Panc1 (cell line): ENCODE data around the gene ZFR2. TPM values are rescaled to one million over a fixed set of nuclear protein-coding genes. Genes with fewer than 3 reads are reported as not detected.
A peak's percentile ranks its signal among the peaks of the same experiment; 100 is the strongest.

Experiments
- ATAC-seq: fragments of 200-7000 bp; cut with Tn5 transposase; 2 replicates; pipeline ENCODE4 v1.9.1; 2020; ENCODE audit warnings: mild to moderate bottlenecking, moderate library complexity
- BruUV-seq: library from RNA; stranded (reverse); fragments of 400-500 nt; replicated peaks from 2 replicates; lab custom pipeline; 2021; lab: Mats Ljungman, UMichigan
- CTCF ChIA-PET: fragments of 300-600 bp; sonication (Branson Sonifier 250); formaldehyde crosslinking; loops from one replicate; lab custom pipeline; 2022; ENCODE audit warnings: antibody characterized with exemption; lab: Charles Lee
- POLR2A ChIA-PET: fragments of 300-600 bp; sonication (Branson Sonifier 250); formaldehyde crosslinking; loops from one replicate; lab custom pipeline; 2022; ENCODE audit warnings: antibody characterized with exemption; lab: Charles Lee
- DNase-seq: peaks from one replicate; pipeline ENCODE4 v3.0.0-alpha.2; 2010; ENCODE audit warnings: low read depth, low spot score
- H3K27ac ChIP-seq: 2 replicates; pipeline ENCODE4 v1.5.1; 2011; ENCODE audit warnings: mild to moderate bottlenecking, low read length, inconsistent platforms
- H3K27me3 ChIP-seq: fragments of 200-500 bp; sonication (Bioruptor generic); 2 replicates; pipeline ENCODE4 v1.6.0; 2014; ENCODE audit warnings: low read length, inconsistent platforms; ENCODE audit not compliant: control insufficient read depth, insufficient read depth
- H3K36me3 ChIP-seq: fragments of 200-500 bp; sonication (Bioruptor generic); 2 replicates; pipeline ENCODE4 v1.5.1; 2014; ENCODE audit warnings: inconsistent platforms, mild to moderate bottlenecking, low read length, moderate library complexity; ENCODE audit not compliant: control insufficient read depth, insufficient read depth
- H3K4me1 ChIP-seq: 2 replicates; pipeline ENCODE4 v1.5.1; 2011; ENCODE audit warnings: inconsistent platforms, mild to moderate bottlenecking, low read length, moderate library complexity; ENCODE audit not compliant: control insufficient read depth, insufficient read depth
- H3K4me3 ChIP-seq, 2 experiments: 2 replicates each; pipeline ENCODE4 v1.5.1; 2011 to 2012; ENCODE audit warnings: low read depth in 2 of 2, low read length in 2 of 2, mild to moderate bottlenecking in 2 of 2, inconsistent platforms in 1 of 2, moderate library complexity in 1 of 2
- H3K9me3 ChIP-seq: fragments of 200-500 bp; sonication (Bioruptor generic); 2 replicates; pipeline ENCODE4 v1.5.1; 2014; ENCODE audit warnings: low read depth, mild to moderate bottlenecking, inconsistent platforms, low read length, moderate library complexity; ENCODE audit not compliant: control insufficient read depth, insufficient read depth
- CTCF ChIP-seq: fragments of 450-650 bp; IDR thresholded peaks from 2 replicates; pipeline ENCODE4 v1.5.1; 2017; ENCODE audit warnings: mild to moderate bottlenecking
- POLR2AphosphoS5 ChIP-seq: IDR thresholded peaks from 2 replicates; pipeline ENCODE4 v1.6.1; 2012; ENCODE audit warnings: mild to moderate bottlenecking, low read depth, low read length, moderate library complexity
- REST ChIP-seq, 2 experiments: IDR thresholded peaks; 2 replicates each; pipeline ENCODE4 v1.6.1; 2011 to 2012; ENCODE audit warnings: low read depth in 2 of 2, control low read depth in 1 of 2, low read length in 1 of 2, mild to moderate bottlenecking in 1 of 2, moderate library complexity in 1 of 2; ENCODE audit not compliant: insufficient read depth in 1 of 2
- SIN3A ChIP-seq: IDR thresholded peaks from 2 replicates; pipeline ENCODE4 v1.6.1; 2012; ENCODE audit warnings: low read depth, mild to moderate bottlenecking, low read length, moderate library complexity, borderline replicate concordance; ENCODE audit not compliant: insufficient read depth
- TCF7L2 ChIP-seq: IDR thresholded peaks from 2 replicates; pipeline ENCODE4 v1.6.1; 2011; ENCODE audit warnings: mild to moderate bottlenecking, low read depth, low read length, inconsistent platforms
- in situ Hi-C: cut with HindIII; loops from 2 replicates; pipeline ENCODE4 v1.10.0; 2016; ENCODE audit warnings: low sequenced_read_pairs, low pct_unique_long_range_greater_than_20kb
- intact Hi-C: fragments of 100-400 bp; cut with micrococcal nuclease; formaldehyde crosslinking; loops from one replicate; pipeline ENCODE4 v1.10.0; 2022; ENCODE audit not compliant: unreplicated experiment
- total RNA-seq: library from RNA; stranded (reverse); gene quantifications from one replicate; pipeline ENCODE4 v1.2.1, GENCODE V29; 2021; ENCODE audit not compliant: unreplicated experiment

The ZFR2 gene
- total RNA-seq, 1 experiment from 2014 or later: 0.74 TPM

- CTCF ChIA-PET: no interaction called here
- no peaks in the 10 kb centered on the region for H3K27me3 ChIP-seq
- in situ Hi-C loops: no loop called here
- BruUV-seq: no TSS peak
- H3K9me3 ChIP-seq: no peaks in the 10 kb centered on the region
- peak within 1 kb of the TSS; percentile 93 for H3K27ac ChIP-seq
- POLR2A ChIA-PET: interaction anchor here (1.3 kb wide), 1 partner anchor 15 kb away, joined by 5 read pairs; no protein-coding TSS in a partner anchor
- H3K4me3 ChIP-seq: peak within 1 kb of the TSS; percentile 97 to 98
- H3K4me1 ChIP-seq: peaks cover 9% of the 10 kb centered on the region
- ATAC-seq (peak; percentile 73), DNase-seq (peak; percentile 77)
- peaks cover 4% of the 10 kb centered on the region; the same call in 1 of the 2 replicates for H3K36me3 ChIP-seq
- TF ChIP-seq TCF7L2 (no peak), SIN3A (no peak), POLR2AphosphoS5 (peak; percentile 68), REST (IDR thresholded peaks at IDR 0.05; ENCODE audit: insufficient read depth in 1 of 2, low read depth in 2 of 2, low read length in 1 of 2) (no peak), CTCF (peak; percentile 83; the same call in 1 of the 2 replicates)
- intact Hi-C loops: no loop called here
Measured at GRCh38 chr19:3761382-3762129, 107.3 kb downstream of the ZFR2 start, which contains the start of gene APBA3. Gene APBA3 (minus strand): TSS chr19:3761692. CDS start chr19:3760264, 1,428 bp downstream.

GRCh38 chr19:3760871-3761361 is 107.9 kb downstream of the ZFR2 start:
- Histone ChIP-seq H3K36me3 (peaks cover 4% of the 10 kb centered on the region; the same call in 1 of the 2 replicates), H3K27me3 (no peaks in the 10 kb centered on the region), H3K4me1 (peaks cover 9% of the 10 kb centered on the region), H3K9me3 (no peaks in the 10 kb centered on the region), H3K27ac (peak overlapping the region; percentile 93), H3K4me3 (peak overlapping the region; percentile 97 to 98)
- BruUV-seq: TSS peak; percentile 93
- no peak for DNase-seq
- ChIA-PET CTCF (no interaction called here), POLR2A (no interaction called here)
- ATAC-seq: no peak
- in situ Hi-C loops (no loop called here), intact Hi-C loops (no loop called here)
- TF ChIP-seq POLR2AphosphoS5: no peak
